ENCODE data around the gene ZNF668. TPM values are rescaled to one million over a fixed set of nuclear protein-coding genes. Genes with fewer than 3 reads are reported as not detected.
"Not testable (repeated sequence)": the region's sequence is repeated elsewhere in the genome, so short reads cannot be mapped to it uniquely, and the experiment has no call there.

The ZNF668 gene
- total RNA-seq, 2 experiments from 2014 or later: 13.9 to 17.4 TPM

- CTCF ChIA-PET: no interaction called here
- DNase-seq: no peak
- H3K4me1 Mint-ChIP-seq: peaks cover 35% of the 10 kb centered on the region
Observed at GRCh38 chr16:31108794-31109558, 34.9 kb upstream of the ZNF668 start.

GRCh38 chr16:31108035-31108793 lies 34.2 kb upstream of the ZNF668 start, which contains the start of gene BCKDK:
Gene BCKDK (plus strand): TSS chr16:31108386. CDS start chr16:31109224, 838 bp downstream.
- peak; percentile 82 for DNase-seq
- peaks cover 30% of the 10 kb centered on the region for H3K4me1 Mint-ChIP-seq
- no peaks in the 10 kb centered on the region for H3K27me3 Mint-ChIP-seq
- peak within 1 kb of the TSS; percentile 68 for H3K27ac Mint-ChIP-seq
- peaks cover 23% of the 10 kb centered on the region for H3K36me3 Mint-ChIP-seq (ENCODE audit: low read depth)
- ChIA-PET POLR2A (interaction anchor here (1.0 to 2.0 kb wide), 2 partner anchors 9 to 72 kb away, joined by 5 to 7 read pairs; partner anchors contain the start of genes FUS and KAT8), CTCF (no interaction called here)
- peak within 1 kb of the TSS; percentile 75 for H3K4me3 Mint-ChIP-seq
- no peaks in the 10 kb centered on the region for H3K9me3 Mint-ChIP-seq

More at GRCh38 chr16:31108794-31109558, 34.9 kb upstream of the ZNF668 start:
- POLR2A ChIA-PET: interaction anchor here (1.4 to 2.0 kb wide), 2 partner anchors 8 to 35 kb away, joined by 4 to 7 read pairs; partner anchors contain the start of genes KAT8, ZNF646 and ZNF668
- Mint-ChIP-seq H3K27me3 (no peaks in the 10 kb centered on the region), H3K4me3 (peak overlapping the region; percentile 71), H3K9me3 (no peaks in the 10 kb centered on the region), H3K36me3 (ENCODE audit: low read depth) (peaks cover 23% of the 10 kb centered on the region), H3K27ac (peak overlapping the region; percentile 51)

- Mint-ChIP-seq H3K4me1 (peaks cover 28% of the 10 kb centered on the region), H3K9me3 (no peaks in the 10 kb centered on the region), H3K36me3 (ENCODE audit: low read depth) (peaks cover 23% of the 10 kb centered on the region), H3K4me3 (peak overlapping the region; percentile 75), H3K27ac (peak overlapping the region; percentile 68), H3K27me3 (no peaks in the 10 kb centered on the region)
- ChIA-PET POLR2A (interaction anchor here (1.0 to 2.0 kb wide), 2 partner anchors 10 to 72 kb away, joined by 5 to 7 read pairs; partner anchors contain the start of genes FUS and KAT8), CTCF (interaction anchor here (1.0 kb wide), 1 partner anchor 79 kb away, joined by 3 read pairs; no protein-coding TSS in a partner anchor)
- peak; percentile 31 for DNase-seq
Observed at GRCh38 chr16:31107465-31107867, 33.4 kb upstream of the ZNF668 start.

- POLR2A ChIA-PET: interaction anchor here (1.0 kb wide), 1 partner anchor 73 kb away, joined by 5 read pairs; the partner anchor contains the start of gene FUS
- H3K9me3 Mint-ChIP-seq: no peaks in the 10 kb centered on the region
- CTCF ChIA-PET: interaction anchor here (0.8 to 1.0 kb wide), 2 partner anchors 13 to 80 kb away, joined by 3 read pairs; no protein-coding TSS in a partner anchor
- peak overlapping the region; percentile 75 for H3K4me3 Mint-ChIP-seq
- peak overlapping the region; percentile 68 for H3K27ac Mint-ChIP-seq
- H3K36me3 Mint-ChIP-seq (ENCODE audit: low read depth): peaks cover 17% of the 10 kb centered on the region
- peaks cover 28% of the 10 kb centered on the region for H3K4me1 Mint-ChIP-seq
- DNase-seq: no peak
- H3K27me3 Mint-ChIP-seq: no peaks in the 10 kb centered on the region
Observed at GRCh38 chr16:31106509-31107464, 32.7 kb upstream of the ZNF668 start.

- Mint-ChIP-seq H3K9me3 (no peaks in the 10 kb centered on the region), H3K27ac (peak overlapping the region; percentile 40), H3K4me1 (peaks cover 28% of the 10 kb centered on the region), H3K36me3 (ENCODE audit: low read depth) (peaks cover 9% of the 10 kb centered on the region), H3K27me3 (no peaks in the 10 kb centered on the region), H3K4me3 (peak overlapping the region; percentile 13)
- peak; percentile 81 for DNase-seq
- ChIA-PET POLR2A (no interaction called here), CTCF (no interaction called here)
Observed at GRCh38 chr16:31105677-31106213, 31.7 kb upstream of the ZNF668 start.

GRCh38 chr16:31100876-31101641 lies 27.0 kb upstream of the ZNF668 start:
- not testable (repeated sequence) for DNase-seq; H3K27me3 Mint-ChIP-seq; H3K4me3 Mint-ChIP-seq; H3K4me1 Mint-ChIP-seq; H3K27ac Mint-ChIP-seq; H3K36me3 Mint-ChIP-seq (ENCODE audit: low read depth); H3K9me3 Mint-ChIP-seq
- POLR2A ChIA-PET: interaction anchor here (0.9 to 2.2 kb wide), 3 partner anchors 16 to 106 kb away, joined by 3 to 12 read pairs (median 4); partner anchors contain the start of gene KAT8
- CTCF ChIA-PET: interaction anchor here (0.7 to 3.5 kb wide), 4 partner anchors 14 to 41 kb away, joined by 3 to 12 read pairs (median 6); partner anchors contain the start of genes KAT8, ZNF646 and ZNF668

- Mint-ChIP-seq H3K4me3 (no peak overlapping the region), H3K9me3 (no peaks in the 10 kb centered on the region), H3K4me1 (peaks cover 9% of the 10 kb centered on the region), H3K36me3 (ENCODE audit: low read depth) (no peaks in the 10 kb centered on the region), H3K27ac (no peak overlapping the region), H3K27me3 (no peaks in the 10 kb centered on the region)
- ChIA-PET CTCF (interaction anchor here (1.4 to 3.5 kb wide), 2 partner anchors 26 to 42 kb away, joined by 4 to 12 read pairs; partner anchors contain the start of genes ZNF646 and ZNF668), POLR2A (interaction anchor here (1.0 to 2.2 kb wide), 2 partner anchors 17 to 150 kb away, joined by 3 to 12 read pairs; partner anchors contain the start of gene KAT8)
- DNase-seq: no peak
Observed at GRCh38 chr16:31099860-31100638, 26.0 kb upstream of the ZNF668 start.

- H3K36me3 Mint-ChIP-seq (ENCODE audit: low read depth): peaks cover 11% of the 10 kb centered on the region
- POLR2A ChIA-PET: interaction anchor here (0.8 to 4.1 kb wide), 6 partner anchors 21 to 96 kb away, joined by 3 to 26 read pairs (median 4); partner anchors contain the start of genes KAT8, STX4, ZNF646 and ZNF668
Observed at GRCh38 chr16:31094424-31095120, 20.5 kb upstream of the ZNF668 start, which contains the start of gene VKORC1. Gene VKORC1 (minus strand): TSS chr16:31094797. CDS start chr16:31094729, 68 bp downstream.

GRCh38 chr16:31094088-31094423 lies 20.0 kb upstream of the ZNF668 start:
- Mint-ChIP-seq H3K4me3 (peak overlapping the region; percentile 92), H3K36me3 (ENCODE audit: low read depth) (peaks cover 11% of the 10 kb centered on the region), H3K27ac (peak overlapping the region; percentile 85), H3K4me1 (peaks cover 33% of the 10 kb centered on the region), H3K27me3 (no peaks in the 10 kb centered on the region), H3K9me3 (no peaks in the 10 kb centered on the region)
- ChIA-PET POLR2A (interaction anchor here (0.8 to 4.1 kb wide), 6 partner anchors 20 to 95 kb away, joined by 3 to 26 read pairs (median 4); partner anchors contain the start of genes KAT8, STX4, ZNF646 and ZNF668), CTCF (interaction anchor here (1.3 to 3.2 kb wide), 4 partner anchors 13 to 109 kb away, joined by 3 to 24 read pairs (median 8); partner anchors contain the start of genes HSD3B7, ZNF646 and ZNF668)
- DNase-seq: no peak

More at GRCh38 chr16:31094424-31095120, 20.5 kb upstream of the ZNF668 start, which contains the start of gene VKORC1:
- no peaks in the 10 kb centered on the region for H3K27me3 Mint-ChIP-seq
- H3K4me3 Mint-ChIP-seq: peak within 1 kb of the TSS; percentile 92
- peak within 1 kb of the TSS; percentile 85 for H3K27ac Mint-ChIP-seq
- DNase-seq: peak; percentile 90
- CTCF ChIA-PET: interaction anchor here (1.3 to 3.2 kb wide), 5 partner anchors 12 to 110 kb away, joined by 3 to 24 read pairs (median 7); partner anchors contain the start of genes HSD3B7, ZNF646 and ZNF668
- H3K4me1 Mint-ChIP-seq: peaks cover 33% of the 10 kb centered on the region
- H3K9me3 Mint-ChIP-seq: no peaks in the 10 kb centered on the region

Measured in activated CD4-positive, alpha-beta memory T cell treated with anti-CD3 and anti-CD28 coated beads, Interleukin-2, amount 10 ng/mL, durations not matched to agents 7 days and 5 days (primary cell).